Stimulated activated CD8-positive, alpha-beta memory T cell treated with anti-CD3 and anti-CD28 coated beads, Interleukin-15, amount 100 ng/mL, for 4 hours (primary cell): ENCODE measurements around the gene PPFIA1.
"Not testable (repeated sequence)": the region's sequence is repeated elsewhere in the genome, so short reads cannot be mapped to it uniquely, and the experiment has no call there.

Experiments
- DNase-seq, 2 donors: peaks; one replicate each; pipeline ENCODE4 v3.0.0-alpha.2; 2020; ENCODE audit warnings: low read depth in 2 of 2

PPFIA1 gene

DNA sequence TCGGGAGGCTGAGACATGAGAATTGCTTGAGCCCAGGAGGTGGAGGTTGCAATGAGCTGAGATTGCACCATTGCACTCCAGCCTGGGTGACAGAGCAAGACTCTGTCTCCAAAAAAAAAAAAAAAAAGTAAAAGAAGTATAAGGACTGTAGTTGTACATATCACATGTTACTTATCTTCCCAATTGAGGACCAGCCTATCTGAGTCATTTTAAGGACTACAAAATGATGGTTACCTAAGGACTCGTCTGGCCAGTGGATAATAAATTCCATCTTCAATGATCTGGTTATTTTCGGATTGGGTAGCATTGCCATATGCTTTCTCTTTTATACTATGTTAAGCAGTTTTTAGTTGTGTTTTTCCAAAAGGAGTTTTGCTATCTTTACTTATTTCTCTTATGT, 55.3 kb downstream of the PPFIA1 start:
- DNase-seq, result no peak

DNA sequence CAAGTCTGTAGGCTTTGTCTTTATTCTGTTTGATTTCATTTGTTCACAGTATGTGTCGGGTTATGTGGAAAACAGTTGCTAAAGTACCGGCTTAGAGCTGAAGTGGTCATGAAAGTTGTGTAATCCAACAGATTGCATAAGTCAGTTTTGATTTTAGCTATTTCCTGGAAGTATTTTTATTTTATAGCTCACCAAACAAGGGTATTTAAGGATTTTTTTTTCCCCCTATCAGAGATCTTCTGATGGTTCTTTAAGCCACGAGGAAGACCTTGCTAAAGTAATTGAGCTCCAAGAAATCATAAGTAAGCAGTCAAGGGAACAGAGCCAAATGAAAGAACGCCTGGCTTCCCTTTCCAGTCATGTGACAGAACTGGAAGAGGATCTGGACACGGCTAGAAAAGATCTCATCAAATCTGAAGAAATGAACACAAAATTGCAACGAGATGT, 55.9 kb downstream of the PPFIA1 start:
- no peak for DNase-seq

DNA sequence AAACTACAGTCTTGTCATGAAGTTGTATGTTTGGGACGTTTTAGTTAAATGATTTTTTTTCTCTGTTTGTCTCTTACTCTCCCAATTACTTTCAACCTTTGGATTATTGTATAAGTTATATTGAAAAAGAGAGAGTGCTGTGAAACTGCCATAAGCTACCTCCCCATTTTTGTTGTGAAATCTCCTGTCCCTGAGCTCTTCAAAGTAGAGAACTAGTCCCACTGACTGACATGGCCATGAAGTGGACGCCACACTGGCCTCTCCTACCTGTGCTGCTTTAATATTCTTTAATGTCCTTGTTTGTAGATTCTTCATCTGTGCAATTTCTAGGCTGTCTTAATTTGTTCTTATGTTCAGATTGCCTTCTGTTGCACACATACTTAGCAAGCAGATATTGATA, 56.3 kb downstream of the PPFIA1 start:
- no peak for DNase-seq

DNA sequence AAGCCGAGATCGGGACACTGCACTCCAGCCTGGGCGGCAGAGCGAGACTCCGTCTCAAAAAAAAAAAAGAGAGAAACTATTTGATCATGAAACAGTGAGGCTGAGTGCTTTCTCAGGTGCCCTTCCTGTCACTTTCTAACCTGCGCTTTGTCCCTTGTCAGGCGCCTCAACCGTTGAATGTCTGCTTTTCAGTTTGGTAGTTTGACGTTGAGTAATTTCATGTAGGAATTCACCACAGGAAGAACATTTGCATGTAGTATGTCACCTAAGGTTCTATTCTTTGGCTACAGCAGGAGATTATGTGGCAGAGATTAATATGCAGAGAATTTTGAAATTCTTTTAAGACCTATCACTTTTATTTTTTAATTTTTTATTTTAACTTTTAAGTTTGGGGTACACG, 57.2 kb downstream of the PPFIA1 start:
- no peak for DNase-seq

DNA sequence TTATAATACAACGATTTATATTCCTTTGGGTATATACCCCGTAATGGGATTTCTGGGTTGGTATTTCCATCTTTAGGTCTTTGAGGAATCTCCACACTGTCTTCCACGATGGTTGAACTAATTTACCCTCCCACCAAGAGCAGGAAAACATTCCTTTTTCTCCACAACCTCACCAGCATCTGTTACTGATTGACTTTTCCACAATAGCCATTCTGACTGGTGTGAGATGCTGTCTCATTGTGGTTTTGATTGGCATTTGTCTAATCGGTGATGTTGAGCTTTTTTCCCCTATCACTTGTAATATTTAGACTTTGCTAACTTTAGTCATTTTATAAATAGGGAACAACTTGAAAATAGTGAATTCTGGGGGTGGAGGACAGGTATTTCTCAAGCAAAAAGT, 58.1 kb downstream of the PPFIA1 start:
- no peak for DNase-seq

DNA sequence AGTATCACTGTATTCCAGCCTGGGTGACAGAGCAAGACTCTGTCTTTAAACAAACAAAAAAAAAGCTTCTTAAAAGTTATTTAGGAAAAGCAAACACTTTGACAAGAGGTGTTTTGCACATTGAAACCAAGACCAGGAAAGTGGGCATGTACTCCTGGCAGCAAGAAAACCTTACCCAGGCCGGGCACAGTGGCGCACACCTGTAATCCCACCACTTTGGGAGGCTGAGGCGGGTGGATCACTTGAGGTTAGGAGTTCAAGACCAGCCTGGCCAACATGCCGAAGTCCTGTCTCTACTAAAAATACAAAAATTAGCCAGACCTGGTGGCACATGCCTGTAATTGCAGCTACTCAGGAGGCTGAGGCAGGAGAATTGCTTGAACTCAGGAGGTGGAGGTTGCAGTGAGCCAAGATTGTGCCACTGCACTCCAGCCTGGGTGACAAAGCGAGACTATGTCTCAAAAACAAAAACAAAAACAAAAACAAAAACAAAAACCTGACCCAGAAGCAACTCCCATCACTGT, 60.9 kb downstream of the PPFIA1 start:
- not testable (repeated sequence) for DNase-seq

DNA sequence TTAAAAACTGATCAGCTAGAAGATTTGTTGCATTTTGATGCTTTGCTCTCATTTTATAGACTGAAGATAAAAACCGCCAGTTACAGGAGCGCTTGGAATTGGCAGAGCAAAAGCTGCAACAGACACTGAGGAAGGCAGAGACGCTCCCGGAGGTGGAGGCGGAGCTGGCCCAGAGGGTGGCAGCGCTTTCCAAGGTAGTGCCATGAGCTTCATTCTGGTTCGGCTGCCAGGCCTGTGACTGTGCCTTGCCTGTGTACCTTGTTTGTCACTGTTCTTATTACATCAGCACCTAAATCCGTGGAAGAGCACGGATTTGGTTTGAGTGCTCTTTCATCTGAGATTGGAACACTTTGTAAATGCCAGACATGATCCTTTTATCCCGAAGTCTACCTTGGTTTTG, 61.4 kb downstream of the PPFIA1 start:
- no peak for DNase-seq

DNA sequence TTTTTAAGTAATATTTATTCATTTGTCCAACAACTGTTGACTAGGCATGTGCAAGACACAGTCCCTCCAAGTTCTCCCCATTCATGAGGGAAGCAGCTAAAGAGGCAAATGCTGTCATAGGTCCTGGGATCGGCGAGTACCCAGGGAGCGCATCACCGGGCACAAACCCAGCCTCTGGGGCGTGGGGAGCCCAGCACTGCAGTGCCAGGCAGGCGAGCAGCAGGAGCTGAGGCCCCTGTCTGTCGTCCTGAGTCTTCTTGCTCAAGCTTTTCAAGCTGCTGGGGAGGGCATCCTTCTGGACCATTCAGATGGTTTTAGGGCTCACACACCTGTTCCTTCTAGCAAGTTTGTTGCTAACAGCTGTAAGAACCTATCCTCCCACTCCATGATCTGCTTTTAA, 62.1 kb downstream of the PPFIA1 start:
- DNase-seq, result no peak

DNA sequence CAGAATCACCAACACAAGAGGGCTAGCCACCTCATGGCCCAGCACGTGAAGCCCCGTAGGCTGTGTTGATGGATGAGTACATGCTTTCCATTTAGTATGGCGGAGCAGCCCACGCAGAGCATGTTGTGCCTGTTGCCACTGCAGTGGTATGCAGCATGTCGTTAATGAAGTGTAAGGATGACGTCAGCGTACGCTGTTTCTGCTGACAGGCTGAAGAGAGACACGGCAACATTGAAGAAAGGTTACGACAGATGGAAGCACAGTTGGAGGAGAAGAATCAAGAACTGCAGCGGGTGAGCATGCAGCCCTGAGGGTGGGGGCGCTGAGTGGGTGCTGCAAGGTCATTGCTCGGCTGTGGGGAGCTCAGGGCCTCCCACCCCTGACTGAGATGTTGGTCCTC, 62.8 kb downstream of the PPFIA1 start:
- DNase-seq, result no peak

DNA sequence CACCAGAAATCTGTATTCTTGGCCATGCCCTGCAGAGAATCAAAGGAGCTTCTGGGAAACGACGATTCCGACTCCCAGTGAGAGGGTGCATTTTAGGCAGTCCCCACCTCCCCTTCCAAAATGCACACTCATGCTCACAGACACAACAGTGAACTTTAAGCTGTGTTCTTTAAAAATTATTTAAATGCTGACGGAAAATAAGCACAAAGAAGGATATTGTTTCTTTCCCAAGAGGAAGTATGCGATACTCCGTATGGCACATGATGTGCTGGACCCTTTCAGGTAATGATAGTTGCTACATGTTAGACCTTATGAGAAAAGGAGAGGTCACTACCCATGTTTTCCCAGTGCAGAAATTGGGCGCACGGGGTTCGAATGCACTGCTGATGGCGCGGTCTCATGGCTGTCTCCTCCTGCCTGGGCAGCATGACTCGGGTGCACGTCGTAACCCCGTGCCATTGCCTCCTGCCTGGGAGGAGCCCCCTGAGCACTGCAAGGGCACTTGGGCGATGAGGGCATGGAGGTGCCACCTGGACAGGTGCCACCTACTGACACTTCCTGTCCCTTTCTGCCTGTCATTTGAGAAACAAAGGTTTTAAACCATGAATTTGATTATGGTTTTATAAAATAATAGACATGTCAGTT, 64.0 kb downstream of the PPFIA1 start:
- no peak for DNase-seq

DNA sequence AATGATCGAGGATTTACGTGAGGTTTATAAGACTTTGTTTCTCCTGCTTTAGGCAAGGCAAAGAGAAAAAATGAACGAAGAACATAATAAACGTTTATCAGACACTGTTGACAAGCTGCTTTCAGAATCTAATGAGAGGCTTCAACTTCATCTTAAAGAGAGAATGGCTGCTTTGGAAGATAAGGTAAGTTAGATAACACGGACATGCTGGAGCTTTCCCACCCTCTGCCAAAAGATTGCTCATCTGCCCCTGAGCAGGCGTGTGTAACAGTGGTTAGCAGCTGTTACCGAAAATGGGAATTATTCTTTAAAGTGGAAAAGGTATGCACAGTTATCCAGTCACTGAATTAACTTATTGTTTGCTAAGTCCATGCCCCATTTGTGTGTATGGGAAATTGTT, 65.0 kb downstream of the PPFIA1 start:
- no peak for DNase-seq

DNA sequence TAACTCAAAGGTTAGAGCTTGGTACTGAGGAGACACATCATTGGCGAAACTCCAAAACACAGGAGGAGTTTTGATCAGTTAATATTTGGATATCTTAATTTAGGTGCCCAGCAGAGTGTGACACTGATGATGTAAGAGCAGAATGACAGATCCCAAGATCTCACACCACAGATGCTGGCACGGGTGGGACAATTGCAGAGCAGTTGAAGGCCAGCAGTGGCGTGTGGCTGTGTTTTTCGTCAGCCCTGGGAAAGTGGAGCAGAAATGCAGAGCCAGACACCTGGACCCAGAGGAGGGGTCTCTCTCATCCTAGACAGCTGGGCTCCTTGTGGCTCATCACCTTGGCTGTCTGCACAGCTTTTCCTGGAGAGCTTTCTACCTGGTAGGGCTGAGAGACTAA, 68.1 kb downstream of the PPFIA1 start:
- no peak for DNase-seq

DNA sequence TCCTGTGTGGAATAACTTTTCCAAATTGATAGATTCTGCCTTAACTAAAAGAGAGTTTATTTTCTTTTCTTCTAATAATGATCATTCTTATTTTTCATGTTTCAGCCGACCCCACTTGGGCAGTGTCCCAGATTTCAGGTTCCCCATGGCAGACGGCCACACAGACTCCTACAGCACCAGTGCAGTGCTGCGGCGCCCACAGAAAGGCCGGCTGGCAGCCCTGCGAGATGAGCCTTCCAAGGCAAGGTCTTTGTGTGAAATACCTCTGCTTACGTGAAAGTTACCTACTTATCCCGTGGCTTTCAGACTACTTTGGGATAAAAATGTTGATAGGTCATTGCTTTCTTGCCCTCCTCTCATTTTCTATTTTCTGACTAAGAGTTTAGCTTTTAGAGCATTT, 68.6 kb downstream of the PPFIA1 start:
- no peak for DNase-seq

DNA sequence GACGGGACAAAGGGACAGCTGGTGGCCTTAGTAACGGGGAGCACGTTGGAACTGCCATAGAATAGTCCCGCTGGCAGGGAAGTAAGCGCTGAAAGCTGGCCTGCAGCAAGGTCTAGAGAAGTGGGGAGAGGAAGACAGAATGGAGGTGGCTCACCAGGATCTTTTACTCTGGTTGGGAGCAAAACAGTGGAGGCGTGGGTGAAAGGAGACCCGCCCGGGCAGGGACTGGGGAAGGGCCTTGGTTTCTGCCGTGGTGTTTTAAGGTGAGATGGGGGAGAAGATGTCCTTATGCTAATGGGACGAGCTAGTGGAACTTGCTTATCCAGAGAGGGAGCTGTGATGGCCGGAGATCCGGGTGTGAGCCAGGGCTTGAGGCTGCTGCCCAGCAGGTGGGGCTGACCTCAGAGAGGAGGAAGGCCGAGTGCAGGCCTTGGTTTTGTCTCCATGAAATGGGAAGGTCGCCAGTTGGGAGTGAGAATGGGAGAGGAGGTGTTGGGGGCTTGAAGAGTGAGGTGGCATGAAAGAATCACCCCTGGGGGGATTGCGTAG, 71.5 kb downstream of the PPFIA1 start:
- no peak for DNase-seq

DNA sequence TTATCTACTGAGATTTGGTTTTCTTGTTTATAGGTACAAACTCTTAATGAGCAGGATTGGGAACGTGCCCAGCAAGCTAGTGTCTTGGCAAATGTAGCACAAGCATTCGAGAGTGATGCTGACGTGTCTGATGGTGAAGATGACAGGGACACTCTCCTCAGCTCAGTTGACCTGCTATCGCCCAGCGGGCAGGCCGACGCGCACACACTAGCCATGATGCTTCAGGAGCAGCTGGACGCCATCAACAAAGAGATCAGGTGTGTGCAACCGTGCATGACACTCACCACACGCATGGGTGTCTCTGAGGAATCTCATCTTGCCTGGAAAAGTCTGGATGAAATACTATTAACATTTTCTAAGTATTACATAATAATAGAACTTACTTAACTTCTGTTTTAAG, 73.1 kb downstream of the PPFIA1 start:
- DNase-seq, result no peak

DNA sequence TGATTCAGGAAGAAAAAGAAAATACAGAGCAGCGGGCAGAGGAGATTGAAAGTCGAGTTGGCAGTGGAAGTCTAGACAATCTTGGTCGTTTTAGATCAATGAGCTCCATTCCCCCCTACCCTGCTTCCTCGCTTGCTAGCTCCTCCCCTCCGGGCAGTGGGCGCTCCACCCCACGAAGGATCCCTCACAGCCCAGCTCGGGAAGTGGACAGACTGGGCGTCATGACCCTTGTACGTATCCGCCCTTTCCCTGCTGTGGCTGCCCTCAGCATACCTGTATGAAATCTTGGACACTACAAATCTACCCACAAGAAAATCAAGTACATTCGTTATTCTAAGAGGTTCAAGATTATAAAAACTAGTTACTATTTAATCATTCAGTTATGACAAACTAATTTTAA, 77.7 kb downstream of the PPFIA1 start:
- DNase-seq, result no peak

DNA sequence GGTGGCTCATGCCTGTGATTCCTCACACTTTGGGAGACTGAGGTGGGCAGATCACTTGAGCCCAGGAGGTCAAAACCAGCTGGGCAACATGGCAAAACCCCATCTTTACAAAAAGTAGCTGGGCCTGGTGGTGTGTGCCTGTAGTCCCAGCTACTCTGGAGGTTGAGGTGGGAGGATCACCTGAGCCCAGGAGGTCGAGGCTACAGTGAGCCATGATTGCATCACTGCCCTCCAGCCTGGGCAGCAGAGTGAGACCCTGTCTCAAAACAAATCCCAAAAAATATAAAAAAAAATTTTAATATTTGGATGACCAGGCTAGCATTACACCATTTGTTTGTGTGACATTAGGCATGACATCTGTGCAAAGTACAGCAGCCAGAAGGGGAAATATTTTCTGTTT, 78.1 kb downstream of the PPFIA1 start:
- no peak for DNase-seq

DNA sequence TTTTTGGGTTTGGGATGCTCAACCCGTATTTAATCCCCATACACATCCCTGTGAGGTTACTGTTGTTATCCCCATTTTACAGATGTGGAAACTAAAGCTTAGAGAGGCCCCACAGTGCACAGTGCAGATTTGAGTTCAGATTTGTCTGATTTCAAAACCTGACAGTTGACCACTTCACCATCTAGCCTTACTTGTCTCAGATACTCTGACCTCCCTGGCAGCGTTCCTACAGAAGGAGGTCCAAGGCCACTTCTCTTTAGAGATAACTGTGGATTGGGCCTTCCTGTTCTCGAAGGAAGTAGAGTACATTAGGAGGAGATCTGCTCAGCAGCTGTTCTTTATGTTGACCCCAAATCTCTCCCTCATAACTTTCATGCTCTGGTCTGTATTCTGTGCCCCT, 81.2 kb downstream of the PPFIA1 start:
- no peak for DNase-seq

DNA sequence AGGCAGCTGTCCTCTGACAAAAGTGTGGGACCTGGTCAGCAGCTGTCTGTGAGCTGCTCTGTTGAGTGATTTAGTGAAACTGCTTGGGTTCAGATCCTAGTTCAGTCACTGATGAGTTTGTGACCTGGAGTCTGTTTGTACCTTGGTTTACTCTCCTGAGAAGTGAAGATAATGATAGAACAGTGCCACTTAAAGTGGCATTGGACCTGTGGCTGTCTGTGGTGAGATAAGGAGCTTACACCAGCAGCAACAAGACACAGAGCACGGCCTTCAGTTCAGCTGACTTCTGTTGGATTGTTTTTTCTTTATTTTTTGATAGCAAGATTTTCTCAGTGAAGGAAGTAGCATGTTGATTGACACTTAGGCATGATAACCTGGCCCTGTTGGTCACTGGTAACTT, 81.6 kb downstream of the PPFIA1 start:
- DNase-seq, result no peak

DNA sequence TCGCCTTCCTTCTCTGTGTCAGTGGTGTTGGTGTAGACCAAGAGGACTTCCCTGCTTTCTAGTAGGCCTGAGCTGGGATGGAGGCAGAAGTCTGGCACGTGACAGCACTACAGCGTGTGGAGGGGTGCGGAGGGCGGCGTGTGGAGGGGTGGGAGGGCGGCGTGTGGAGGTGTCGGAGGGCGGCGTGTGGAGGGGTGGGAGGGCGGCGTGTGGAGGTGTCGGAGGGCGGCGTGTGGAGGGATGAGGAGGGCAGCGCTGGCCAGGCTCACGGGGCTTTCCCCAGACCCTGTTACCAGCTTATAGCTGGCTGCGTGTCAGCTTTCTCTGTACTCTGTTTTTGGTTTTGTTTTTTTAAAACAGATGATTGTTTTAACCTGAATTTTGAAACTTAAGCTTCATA, 82.1 kb downstream of the PPFIA1 start:
- DNase-seq, result no peak

DNA sequence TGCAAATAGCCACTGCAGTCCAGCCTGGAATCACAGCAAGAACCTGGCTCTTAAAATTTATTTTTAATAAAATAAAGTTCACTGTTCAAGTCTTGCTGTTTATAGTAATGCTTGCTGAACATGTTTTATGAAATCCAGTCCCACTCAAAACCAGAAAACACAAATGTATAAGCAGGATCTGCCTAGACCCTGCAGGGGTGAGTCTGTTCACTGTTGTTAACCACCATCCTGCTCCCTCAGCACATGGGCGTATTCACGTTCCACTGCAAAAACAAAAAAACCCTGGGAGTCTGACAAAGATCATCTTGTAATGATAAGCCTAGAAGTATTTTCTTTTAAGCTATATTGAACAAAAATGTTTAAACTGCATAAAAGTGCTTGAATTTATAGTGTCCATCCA, 82.8 kb downstream of the PPFIA1 start:
- DNase-seq, result no peak

DNA sequence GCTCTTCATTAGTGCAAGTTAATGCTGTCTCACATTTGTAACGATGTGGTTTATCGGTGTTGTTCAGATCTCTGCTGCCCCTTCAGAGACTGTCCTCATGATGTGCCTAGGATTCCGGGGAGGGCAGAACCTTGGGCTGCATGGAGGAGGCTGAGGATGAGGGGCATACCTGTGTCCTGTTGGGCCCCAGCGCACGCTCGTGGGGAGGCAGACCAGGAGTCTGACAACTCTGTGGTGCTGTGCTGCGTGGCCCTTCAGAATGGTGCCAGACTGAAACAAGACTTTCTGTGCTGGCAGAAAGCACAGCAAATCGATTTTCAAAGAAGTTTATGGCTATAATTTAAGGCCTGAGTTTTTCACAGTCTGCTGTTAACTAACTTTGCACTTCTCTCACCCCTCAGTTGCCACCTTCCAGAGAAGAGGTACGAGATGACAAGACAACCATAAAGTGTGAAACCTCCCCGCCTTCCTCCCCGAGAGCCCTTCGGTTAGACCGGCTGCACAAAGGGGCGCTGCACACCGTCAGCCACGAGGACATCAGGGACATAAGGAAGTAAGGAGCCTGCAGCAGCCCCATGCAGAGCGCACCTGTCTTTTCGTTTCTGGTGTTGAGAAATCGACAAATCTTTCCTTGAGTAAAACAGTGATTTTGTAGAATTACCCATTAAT, 83.5 kb downstream of the PPFIA1 start:
- no peak for DNase-seq

DNA sequence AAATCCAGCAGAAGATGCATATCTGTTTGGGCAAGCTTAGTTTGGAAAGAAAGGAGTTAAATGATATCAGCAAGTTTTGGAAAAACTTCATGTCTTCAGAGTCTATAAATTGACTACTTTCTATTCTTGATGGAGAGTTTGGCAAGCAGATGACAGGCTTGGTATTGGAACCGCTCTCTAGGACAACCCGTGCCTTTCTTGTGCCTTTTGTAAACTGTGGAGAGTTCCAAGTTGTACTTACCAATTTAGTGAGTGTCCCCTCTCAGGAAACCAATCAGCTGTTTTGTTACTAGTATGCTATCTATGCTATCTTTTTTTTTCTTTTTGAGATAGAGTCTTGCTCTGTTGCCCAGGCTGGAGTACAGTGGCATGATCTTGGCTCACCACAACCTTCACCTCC, 84.1 kb downstream of the PPFIA1 start:
- no peak for DNase-seq
